PFSK-1 (cell line): ENCODE measurements around the gene CNTN3.

ENCODE experiments used
- POLR2AphosphoS5 ChIP-seq: IDR thresholded peaks from 2 replicates; pipeline ENCODE4 v1.6.1; 2012; ENCODE audit warnings: low read depth, mild to moderate bottlenecking, control low read depth, low read length, moderate library complexity
- SIN3A ChIP-seq: IDR thresholded peaks from 2 replicates; pipeline ENCODE4 v1.6.1; 2012; ENCODE audit warnings: mild to moderate bottlenecking, low read length, moderate library complexity, borderline replicate concordance; ENCODE audit not compliant: insufficient read depth
- TAF1 ChIP-seq: IDR thresholded peaks from 2 replicates; pipeline ENCODE4 v1.6.1; 2012; ENCODE audit warnings: low read length, control low read depth, borderline replicate concordance; ENCODE audit not compliant: insufficient read depth

GRCh38 chr3:74591946-74592345 is 22.5 kb downstream of the CNTN3 start:
- TF ChIP-seq SIN3A (no peak), TAF1 (no peak), POLR2AphosphoS5 (no peak)
